HL-60 (cell line): ENCODE results near the gene POP4.

Source experiments
- DNase-seq, 2 experiments: peaks; one replicate each; pipeline ENCODE4 v3.0.0-alpha.2; 2010 to 2020; ENCODE audit warnings: low read depth in 1 of 2, low spot score in 1 of 2
- H3K27ac ChIP-seq: fragments of 250-450 bp; sonication (Bioruptor Pico); replicated peaks from 2 replicates; pipeline ENCODE4 v1.5.1; 2020; ENCODE audit warnings: mild to moderate bottlenecking, moderate library complexity
- H3K27me3 ChIP-seq: fragments of 250-450 bp; sonication (Bioruptor Pico); 2 replicates; pipeline ENCODE4 v1.5.1; 2021; ENCODE audit warnings: mild to moderate bottlenecking, moderate library complexity; ENCODE audit not compliant: insufficient read depth, poor library complexity, severe bottlenecking
- H3K4me3 ChIP-seq: replicated peaks from 2 replicates; pipeline ENCODE4 v1.5.1; 2011; ENCODE audit warnings: mild to moderate bottlenecking, control low read depth, low read length; ENCODE audit not compliant: insufficient read depth
- CTCF ChIP-seq: IDR thresholded peaks from one replicate; pipeline ENCODE4 v1.5.1; 2011; ENCODE audit warnings: low read length, control low read depth, inconsistent platforms; ENCODE audit not compliant: insufficient read depth
- GABPA ChIP-seq: IDR thresholded peaks from 2 replicates; pipeline ENCODE4 v1.6.1; 2012; ENCODE audit warnings: low read depth
- POLR2AphosphoS5 ChIP-seq: IDR thresholded peaks from 2 replicates; pipeline ENCODE4 v1.6.1; 2012; ENCODE audit warnings: low read depth
- SPI1 ChIP-seq: IDR thresholded peaks from 2 replicates; pipeline ENCODE4 v1.6.1; 2012; ENCODE audit warnings: low read depth, mild to moderate bottlenecking, borderline replicate concordance
- TF ChIP-seq, protein P1 (sequence below): IDR thresholded peaks from 2 replicates; pipeline ENCODE4 v1.6.1; 2012; ENCODE audit warnings: low read depth; ENCODE audit not compliant: insufficient replicate concordance

The POP4 gene

GRCh38 chr19:29634002-29634401, 27.9 kb downstream of the POP4 start:
- Histone ChIP-seq H3K27ac (no peak overlapping the region), H3K27me3 (no peaks in the 10 kb centered on the region), H3K4me3 (no peak overlapping the region)
- DNase-seq: no peak
- TF ChIP-seq CTCF (no peak), GABPA (no peak)

GRCh38 chr19:29634423-29635130, 28.5 kb downstream of the POP4 start:
- no peak for DNase-seq
- TF ChIP-seq GABPA (no peak), CTCF (no peak), SPI1 (no peak)
- H3K27ac ChIP-seq: no peak overlapping the region
- no peaks in the 10 kb centered on the region for H3K27me3 ChIP-seq
- H3K4me3 ChIP-seq: no peak overlapping the region

- H3K27ac ChIP-seq: no peak overlapping the region
- no peak for TF ChIP-seq POLR2AphosphoS5
- TF ChIP-seq SPI1: no peak
- TF ChIP-seq GABPA: no peak
These were observed 29.9 kb downstream of the POP4 start for GRCh38 chr19:29635963-29636362.

DNA sequence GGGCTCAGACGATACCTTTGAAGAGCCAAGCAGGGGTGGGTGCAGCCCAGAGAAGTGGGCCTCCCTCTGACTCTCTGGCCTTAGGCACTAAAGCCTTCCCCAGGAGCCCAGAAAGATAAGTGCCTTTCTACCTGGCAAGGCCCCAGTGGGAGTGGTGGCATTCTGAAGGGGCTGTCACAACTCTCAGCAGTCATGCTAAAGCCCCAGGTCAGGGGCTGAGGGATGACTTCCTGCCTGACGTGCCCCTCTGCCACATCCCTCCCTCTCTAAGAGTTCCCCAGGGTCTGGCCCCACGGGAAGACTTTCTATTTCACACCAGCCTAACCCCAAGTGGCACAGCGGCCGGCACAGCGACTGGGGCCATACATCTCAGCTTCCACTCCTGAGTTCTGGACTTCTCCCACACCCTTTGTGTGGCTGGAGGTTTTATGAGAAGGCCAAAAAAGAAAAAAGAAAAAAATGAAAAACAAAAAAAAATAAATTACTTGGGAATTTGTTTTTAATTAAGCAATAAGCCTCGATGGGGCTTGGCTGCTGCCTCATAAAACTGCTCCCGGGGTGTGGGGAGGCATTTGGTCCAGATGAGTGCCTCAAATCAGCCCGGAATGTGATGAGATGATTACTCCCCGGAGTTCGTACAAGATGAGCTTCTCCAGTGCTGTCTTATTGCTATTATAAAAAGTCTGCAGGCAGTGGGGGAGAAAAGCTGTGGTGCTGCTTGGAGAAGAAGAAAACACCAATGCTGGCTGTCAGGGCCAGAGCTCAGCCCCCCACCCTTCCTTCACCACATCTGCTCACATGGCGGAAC, 30.7 kb downstream of the POP4 start:
- DNase-seq: no peak
- no peak overlapping the region for H3K27ac ChIP-seq

More at GRCh38 chr19:29635963-29636362, 29.9 kb downstream of the POP4 start:
- Histone ChIP-seq H3K4me3 (no peak overlapping the region), H3K27me3 (no peaks in the 10 kb centered on the region)
- no peak for DNase-seq

More for the DNA sequence above, 30.7 kb downstream of the POP4 start:
- Histone ChIP-seq H3K27me3 (no peaks in the 10 kb centered on the region), H3K4me3 (no peak overlapping the region)
- TF ChIP-seq POLR2AphosphoS5: no peak
- TF ChIP-seq, protein P1, sequence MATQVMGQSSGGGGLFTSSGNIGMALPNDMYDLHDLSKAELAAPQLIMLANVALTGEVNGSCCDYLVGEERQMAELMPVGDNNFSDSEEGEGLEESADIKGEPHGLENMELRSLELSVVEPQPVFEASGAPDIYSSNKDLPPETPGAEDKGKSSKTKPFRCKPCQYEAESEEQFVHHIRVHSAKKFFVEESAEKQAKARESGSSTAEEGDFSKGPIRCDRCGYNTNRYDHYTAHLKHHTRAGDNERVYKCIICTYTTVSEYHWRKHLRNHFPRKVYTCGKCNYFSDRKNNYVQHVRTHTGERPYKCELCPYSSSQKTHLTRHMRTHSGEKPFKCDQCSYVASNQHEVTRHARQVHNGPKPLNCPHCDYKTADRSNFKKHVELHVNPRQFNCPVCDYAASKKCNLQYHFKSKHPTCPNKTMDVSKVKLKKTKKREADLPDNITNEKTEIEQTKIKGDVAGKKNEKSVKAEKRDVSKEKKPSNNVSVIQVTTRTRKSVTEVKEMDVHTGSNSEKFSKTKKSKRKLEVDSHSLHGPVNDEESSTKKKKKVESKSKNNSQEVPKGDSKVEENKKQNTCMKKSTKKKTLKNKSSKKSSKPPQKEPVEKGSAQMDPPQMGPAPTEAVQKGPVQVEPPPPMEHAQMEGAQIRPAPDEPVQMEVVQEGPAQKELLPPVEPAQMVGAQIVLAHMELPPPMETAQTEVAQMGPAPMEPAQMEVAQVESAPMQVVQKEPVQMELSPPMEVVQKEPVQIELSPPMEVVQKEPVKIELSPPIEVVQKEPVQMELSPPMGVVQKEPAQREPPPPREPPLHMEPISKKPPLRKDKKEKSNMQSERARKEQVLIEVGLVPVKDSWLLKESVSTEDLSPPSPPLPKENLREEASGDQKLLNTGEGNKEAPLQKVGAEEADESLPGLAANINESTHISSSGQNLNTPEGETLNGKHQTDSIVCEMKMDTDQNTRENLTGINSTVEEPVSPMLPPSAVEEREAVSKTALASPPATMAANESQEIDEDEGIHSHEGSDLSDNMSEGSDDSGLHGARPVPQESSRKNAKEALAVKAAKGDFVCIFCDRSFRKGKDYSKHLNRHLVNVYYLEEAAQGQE: no peak
- TF ChIP-seq GABPA: no peak
- no peak for TF ChIP-seq CTCF
- TF ChIP-seq SPI1: no peak
